ENCODE results near the gene LAT. TPM values are rescaled to one million over a fixed set of nuclear protein-coding genes. Genes with fewer than 3 reads are reported as not detected.
A peak's percentile ranks its signal among the peaks of the same experiment; 100 is the strongest.

Gene LAT
- total RNA-seq, 1 donor = 1.9 TPM

- H3K4me3 ChIP-seq (ENCODE audit: low read depth, low read length) = no peak overlapping the region
- no peak for TF ChIP-seq CTCF (IDR thresholded peaks at IDR 0.05; ENCODE audit: insufficient read depth, low read length)
- no peak for DNase-seq (ENCODE audit: low read depth)
These were observed 43.8 kb downstream of the LAT start for GRCh38 chr16:29028457-29029167.

- H3K4me3 ChIP-seq (ENCODE audit: low read depth, low read length) = no peak overlapping the region
- no peak for TF ChIP-seq CTCF (IDR thresholded peaks at IDR 0.05; ENCODE audit: insufficient read depth, low read length)
- DNase-seq (ENCODE audit: low read depth) = peak; percentile 80
These were observed 44.5 kb downstream of the LAT start for GRCh38 chr16:29029168-29029994.

GRCh38 chr16:29030086-29030840 is 45.4 kb downstream of the LAT start:
- no peak overlapping the region for H3K4me3 ChIP-seq (ENCODE audit: low read depth, low read length)
- DNase-seq (ENCODE audit: low read depth) = no peak
- no peak for TF ChIP-seq CTCF (IDR thresholded peaks at IDR 0.05; ENCODE audit: insufficient read depth, low read length)

Other genes starting within 250 kb of the LAT start
- 5.0 TPM in 1 of 2 replicates, not detected in the other for gene NPIPB9, start 233.3 kb upstream of the LAT start, total RNA-seq (ENCODE audit: low replicate concordance)
- gene ATXN2L, start 162.1 kb upstream of the LAT start, total RNA-seq (ENCODE audit: low replicate concordance) = 45.5 and 69.8 TPM in 2 replicates
- gene TUFM, start 138.7 kb upstream of the LAT start, total RNA-seq (ENCODE audit: low replicate concordance) = 74.6 and 133 TPM in 2 replicates
- 9.0 and 13.1 TPM in 2 replicates for gene SH2B1, start 121.2 kb upstream of the LAT start, total RNA-seq (ENCODE audit: low replicate concordance)
- 0.18 TPM in 1 of 2 replicates, not detected in the other for gene ATP2A1, start 106.6 kb upstream of the LAT start, total RNA-seq (ENCODE audit: low replicate concordance)
- 27.4 and 30.4 TPM in 2 replicates for gene RABEP2, start 59.8 kb upstream of the LAT start, total RNA-seq (ENCODE audit: low replicate concordance)
- gene CD19, start 53.1 kb upstream of the LAT start, total RNA-seq (ENCODE audit: low replicate concordance) = 0.33 TPM in 1 of 2 replicates, not detected in the other
- gene NFATC2IP, start 34.1 kb upstream of the LAT start, total RNA-seq (ENCODE audit: low replicate concordance) = 22.1 and 59.2 TPM in 2 replicates
- 27.1 and 85.8 TPM in 2 replicates for gene SPNS1, start 10.3 kb upstream of the LAT start, total RNA-seq (ENCODE audit: low replicate concordance)